GM21360 (cell line): Measurements from ENCODE around the gene CRYBG2.
"Not testable (repeated sequence)": the region's sequence is repeated elsewhere in the genome, so short reads cannot be mapped to it uniquely, and the experiment has no call there.

Source experiments
- ATAC-seq: cut with Tn5 transposase; IDR thresholded peaks from one replicate; pipeline ENCODE4 v1.9.1; 2021; ENCODE audit warnings: mild to moderate bottlenecking, moderate library complexity; ENCODE audit not compliant: unreplicated experiment

Gene CRYBG2

GRCh38 chr1:26296340-26297056 is 57.4 kb downstream of the CRYBG2 start:
- no peak for ATAC-seq

- no peak for ATAC-seq
These were observed 58.5 kb downstream of the CRYBG2 start for GRCh38 chr1:26295194-26296138.

GRCh38 chr1:26293911-26294463 is 59.9 kb downstream of the CRYBG2 start:
- ATAC-seq, result no peak

GRCh38 chr1:26292735-26293134 is 61.2 kb downstream of the CRYBG2 start:
- not testable (repeated sequence) for ATAC-seq

GRCh38 chr1:26291939-26292338 is 62.0 kb downstream of the CRYBG2 start:
- ATAC-seq, result no peak

- no peak for ATAC-seq
These were observed 62.5 kb downstream of the CRYBG2 start for GRCh38 chr1:26291433-26291832.

- ATAC-seq, result no peak
These were observed 63.1 kb downstream of the CRYBG2 start for GRCh38 chr1:26290882-26291261.

GRCh38 chr1:26290122-26290881 is 63.6 kb downstream of the CRYBG2 start:
- ATAC-seq, result no peak

- ATAC-seq, result no peak
These were observed 64.5 kb downstream of the CRYBG2 start for GRCh38 chr1:26289158-26290059.

GRCh38 chr1:26288311-26288941 is 65.5 kb downstream of the CRYBG2 start:
- ATAC-seq, result no peak

GRCh38 chr1:26287811-26288210 is 66.1 kb downstream of the CRYBG2 start:
- no peak for ATAC-seq

- ATAC-seq, result no peak
These were observed 66.8 kb downstream of the CRYBG2 start for GRCh38 chr1:26287033-26287711.

GRCh38 chr1:26286064-26286416 is 67.9 kb downstream of the CRYBG2 start:
- no peak for ATAC-seq

- no peak for ATAC-seq
These were observed 68.4 kb downstream of the CRYBG2 start for GRCh38 chr1:26285366-26286063.

GRCh38 chr1:26284597-26285347 is 69.2 kb downstream of the CRYBG2 start:
- ATAC-seq, result no peak

GRCh38 chr1:26283871-26284596 is 69.9 kb downstream of the CRYBG2 start:
- ATAC-seq, result no peak

GRCh38 chr1:26283279-26283853 is 70.6 kb downstream of the CRYBG2 start:
- ATAC-seq, result no peak
